ENCODE data around the gene C19orf12.
"Not testable (repeated sequence)": the region's sequence is repeated elsewhere in the genome, so short reads cannot be mapped to it uniquely, and the experiment has no call there.

The C19orf12 gene

DNA sequence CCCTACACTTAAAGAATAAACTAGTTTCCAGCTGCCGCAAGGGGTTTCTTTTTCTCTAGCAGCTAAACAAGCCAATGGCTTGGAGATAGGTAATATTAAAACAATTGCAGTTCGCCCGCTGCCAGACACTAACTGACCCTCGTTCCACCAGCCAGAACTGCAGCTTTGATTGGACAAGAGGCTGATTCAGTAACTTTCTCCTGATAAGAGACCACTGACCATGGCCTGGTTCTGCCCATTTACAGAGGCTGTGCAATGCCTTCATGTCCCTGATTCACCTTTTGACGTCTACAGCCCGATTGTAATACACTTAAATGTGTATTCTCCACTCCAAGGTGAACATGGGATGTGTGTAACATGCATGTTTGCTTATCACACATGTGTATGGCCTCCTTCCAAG, 12.8 kb upstream of the C19orf12 start:
- DNase-seq = no peak

DNA sequence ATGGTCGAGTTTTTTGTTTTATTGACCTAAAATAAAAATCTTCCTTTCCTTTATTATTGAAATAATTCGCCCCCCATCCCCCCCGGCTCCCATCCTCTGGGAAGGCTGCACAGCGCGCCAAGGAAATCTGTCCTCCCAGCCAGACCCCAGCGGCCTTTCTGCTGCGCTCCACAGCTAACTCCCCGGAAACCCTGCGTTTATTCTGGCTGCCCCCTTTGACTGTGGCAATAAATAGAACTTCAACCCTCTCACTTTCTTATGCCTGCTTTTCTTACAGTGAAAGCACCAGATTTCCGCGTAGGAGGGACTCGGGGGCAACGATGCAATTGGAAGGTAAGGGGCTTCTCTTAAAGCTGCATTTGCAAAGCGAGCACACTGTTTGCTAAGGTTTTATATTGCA, 9.7 kb upstream of the C19orf12 start:
- no peak for DNase-seq

DNA sequence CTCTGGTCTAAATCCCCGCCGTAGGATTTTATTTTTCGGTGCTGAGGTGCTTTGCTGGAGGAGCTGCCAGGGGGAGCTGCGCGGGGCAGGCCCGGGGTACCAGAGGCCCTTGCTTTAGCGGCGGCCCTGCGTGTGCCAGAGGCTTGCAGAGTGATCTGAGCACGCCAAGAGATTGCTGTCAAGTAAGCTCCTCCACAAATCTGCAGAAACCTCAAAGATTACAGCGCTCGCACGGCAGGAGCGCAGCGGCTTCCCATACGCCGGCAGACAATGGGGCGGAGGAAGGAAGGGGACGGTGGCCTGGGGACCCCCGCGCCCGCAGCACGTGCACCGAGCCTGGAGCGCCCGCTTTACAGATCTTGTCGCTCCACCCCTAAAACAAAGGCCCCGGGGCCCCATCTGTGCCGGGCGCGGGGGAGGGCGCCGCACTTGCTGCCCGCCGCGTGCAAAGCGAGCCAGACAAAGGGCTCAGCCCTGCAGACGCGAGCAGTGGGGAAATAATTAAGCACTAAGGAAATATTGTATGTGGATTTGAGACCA, 9.1 kb upstream of the C19orf12 start:
- DNase-seq = no peak

DNA sequence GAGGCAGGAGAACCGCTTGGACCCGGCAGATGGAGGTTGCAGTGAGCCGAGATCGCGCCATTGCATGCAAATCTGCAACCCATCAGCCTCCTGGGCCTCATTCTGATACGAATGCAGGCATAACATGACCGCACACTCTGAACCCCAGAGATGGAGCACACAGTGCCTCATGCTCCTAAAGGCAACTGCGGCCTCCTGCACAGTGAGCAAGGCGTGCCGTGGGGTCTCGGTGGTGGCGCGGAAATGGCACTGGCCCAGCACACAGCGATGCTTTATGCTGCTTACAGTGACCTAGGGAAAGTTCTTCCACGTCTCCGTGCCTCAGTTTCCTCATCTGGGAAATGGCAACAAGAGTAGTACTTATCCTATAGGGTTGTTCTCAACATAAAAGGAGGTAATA, 2.0 kb upstream of the C19orf12 start:
- no peak for DNase-seq

DNA sequence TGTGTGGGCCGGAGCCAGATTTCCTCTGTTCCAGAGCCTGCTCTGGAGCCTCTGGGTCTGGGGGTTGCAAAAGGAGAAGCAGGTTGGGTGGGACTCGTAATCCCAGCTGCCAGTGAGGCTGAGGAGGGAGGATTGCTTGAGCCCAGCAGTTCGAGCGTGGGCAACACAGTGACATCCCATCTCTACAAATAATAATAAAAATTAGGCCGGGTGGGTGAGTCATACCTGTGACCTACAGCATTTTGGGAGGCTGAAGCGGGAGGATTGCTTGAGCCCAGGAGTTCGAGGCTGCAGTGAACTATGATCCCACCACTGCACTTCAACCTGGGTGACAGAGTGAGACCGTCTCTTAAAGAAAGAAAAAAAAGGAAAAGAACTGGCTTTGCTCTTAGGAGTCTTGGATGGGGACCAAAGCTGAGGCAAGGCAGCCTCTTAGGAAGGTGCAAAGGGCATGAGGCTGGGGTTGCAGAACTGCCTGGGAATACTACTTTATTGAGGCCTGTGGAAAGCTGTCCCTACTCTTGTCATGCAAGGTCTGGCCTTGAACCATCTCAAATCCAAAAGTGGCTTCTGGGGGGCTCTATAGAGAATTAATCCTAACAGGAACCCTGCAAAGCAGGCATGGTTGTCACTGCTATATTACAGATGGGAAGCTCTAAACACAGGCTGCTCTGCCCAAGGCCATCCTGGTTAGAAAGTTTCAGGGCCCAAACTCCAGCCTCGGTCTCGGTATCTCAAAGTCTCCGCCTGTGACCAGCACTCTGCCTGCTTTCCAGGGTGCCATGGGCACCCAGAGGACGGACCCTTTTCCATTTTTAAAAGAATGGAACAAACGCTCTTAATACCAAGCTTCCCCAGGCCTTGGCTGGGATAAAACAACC, 880 bp upstream of the C19orf12 start:
- DNase-seq = no peak

DNA sequence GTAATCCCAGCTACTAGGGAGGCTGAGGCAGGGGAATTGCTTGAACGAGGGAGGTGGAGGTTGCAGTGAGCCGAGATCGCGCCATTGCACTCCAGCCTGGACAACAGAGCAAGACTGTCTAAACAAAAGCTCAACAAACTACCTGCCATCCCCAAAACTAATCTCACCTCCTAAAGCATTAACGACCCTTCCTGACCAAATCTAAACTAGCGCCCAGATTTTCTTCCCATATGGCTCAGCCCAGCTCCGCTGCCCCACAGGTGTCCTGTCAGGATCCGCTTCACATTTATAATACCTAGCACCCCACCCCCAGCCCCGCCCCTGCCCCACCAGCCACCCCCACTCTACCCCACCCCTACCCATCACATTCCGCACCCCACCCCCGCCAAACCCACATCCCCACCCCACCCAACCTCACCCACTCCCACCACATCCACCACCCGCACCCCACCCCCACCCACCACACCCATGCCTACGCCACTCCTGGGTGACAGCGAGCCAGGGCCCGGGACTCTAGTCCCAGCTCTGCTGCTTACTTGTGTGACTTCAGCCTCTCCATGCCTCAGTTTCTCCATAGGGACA, 599 bp downstream of the C19orf12 start:
- DNase-seq = no peak

DNA sequence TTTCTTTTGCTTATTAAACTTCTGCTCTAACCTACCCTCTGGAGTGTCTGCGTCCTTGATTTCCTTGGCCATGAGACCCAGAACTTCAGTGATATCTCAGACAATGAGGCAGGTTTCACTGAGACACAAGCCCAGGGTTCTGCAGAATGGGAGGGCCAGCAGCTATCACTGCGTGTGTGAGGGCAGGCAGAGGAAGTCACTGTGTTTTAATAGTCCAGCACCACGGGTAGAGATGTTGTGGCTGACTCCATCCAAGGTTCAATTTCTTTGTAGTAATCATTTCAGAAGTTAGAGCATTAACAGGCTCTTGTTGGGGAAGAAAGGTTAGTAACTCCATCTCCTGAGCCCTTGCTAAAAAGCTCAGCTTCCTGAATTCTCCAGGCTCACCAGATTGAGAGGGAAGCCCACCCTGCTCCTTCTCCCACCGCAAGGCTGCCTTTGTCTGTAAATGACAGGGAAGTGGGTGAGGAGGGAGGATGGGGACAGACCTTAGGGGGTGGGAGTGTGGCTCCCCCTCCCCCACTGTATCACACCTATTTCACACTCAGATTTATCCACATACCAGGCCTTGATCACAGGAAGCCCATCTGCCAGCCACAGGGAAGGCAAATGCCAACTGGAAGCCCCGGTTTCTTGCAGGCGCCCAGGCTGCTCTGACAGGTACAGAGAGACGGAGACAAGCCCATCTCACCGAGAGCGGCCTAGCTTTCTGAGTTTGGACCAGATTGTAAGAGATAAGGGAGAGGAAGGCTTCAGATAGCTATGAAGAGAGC, 2.1 kb downstream of the C19orf12 start:
- no peak for DNase-seq

DNA sequence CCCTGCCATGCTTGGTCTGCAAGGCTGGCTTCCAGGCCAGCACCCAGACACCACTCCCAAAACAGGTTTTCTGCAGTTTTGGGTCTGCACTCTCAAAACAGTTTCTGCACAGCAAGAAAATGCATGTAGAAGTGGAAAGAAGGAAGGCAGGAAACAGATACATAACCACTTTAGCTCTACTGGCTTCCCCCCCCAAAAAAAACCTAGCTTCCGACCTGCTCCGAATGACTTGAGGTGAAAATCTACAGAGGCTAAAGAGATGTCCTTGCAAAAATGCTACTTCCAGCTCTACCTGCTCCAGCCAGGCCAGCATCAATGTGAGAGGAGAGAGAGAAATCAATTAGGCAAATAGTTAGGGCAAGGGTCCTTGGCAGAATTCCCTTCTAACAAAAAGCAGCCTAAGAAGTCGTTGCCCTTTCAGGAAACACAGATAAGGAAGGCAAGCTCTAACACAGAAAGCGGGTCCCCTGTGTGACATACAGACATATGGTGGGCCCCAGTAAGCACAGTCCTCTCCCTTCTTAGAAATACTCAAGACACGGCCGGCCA, 3.4 kb downstream of the C19orf12 start:
- no peak for DNase-seq

DNA sequence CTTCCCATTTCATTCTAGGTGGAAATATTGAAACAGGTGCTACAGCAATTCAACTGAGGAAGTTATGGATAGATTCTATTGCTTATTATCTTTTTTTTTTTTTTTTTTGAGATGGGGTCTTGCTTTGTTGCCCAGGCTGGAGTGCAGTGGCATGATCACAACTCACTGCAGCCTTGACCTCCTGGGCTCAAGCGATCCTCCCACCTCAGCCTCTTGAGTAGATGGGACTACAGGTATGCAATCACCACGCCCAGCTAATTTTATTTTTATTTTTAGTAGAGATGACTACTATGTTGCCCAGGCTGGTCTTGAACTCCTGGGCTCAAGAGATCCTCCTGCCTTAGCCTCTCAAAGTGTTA, 5.6 kb downstream of the C19orf12 start:
- DNase-seq = not testable (repeated sequence)

DNA sequence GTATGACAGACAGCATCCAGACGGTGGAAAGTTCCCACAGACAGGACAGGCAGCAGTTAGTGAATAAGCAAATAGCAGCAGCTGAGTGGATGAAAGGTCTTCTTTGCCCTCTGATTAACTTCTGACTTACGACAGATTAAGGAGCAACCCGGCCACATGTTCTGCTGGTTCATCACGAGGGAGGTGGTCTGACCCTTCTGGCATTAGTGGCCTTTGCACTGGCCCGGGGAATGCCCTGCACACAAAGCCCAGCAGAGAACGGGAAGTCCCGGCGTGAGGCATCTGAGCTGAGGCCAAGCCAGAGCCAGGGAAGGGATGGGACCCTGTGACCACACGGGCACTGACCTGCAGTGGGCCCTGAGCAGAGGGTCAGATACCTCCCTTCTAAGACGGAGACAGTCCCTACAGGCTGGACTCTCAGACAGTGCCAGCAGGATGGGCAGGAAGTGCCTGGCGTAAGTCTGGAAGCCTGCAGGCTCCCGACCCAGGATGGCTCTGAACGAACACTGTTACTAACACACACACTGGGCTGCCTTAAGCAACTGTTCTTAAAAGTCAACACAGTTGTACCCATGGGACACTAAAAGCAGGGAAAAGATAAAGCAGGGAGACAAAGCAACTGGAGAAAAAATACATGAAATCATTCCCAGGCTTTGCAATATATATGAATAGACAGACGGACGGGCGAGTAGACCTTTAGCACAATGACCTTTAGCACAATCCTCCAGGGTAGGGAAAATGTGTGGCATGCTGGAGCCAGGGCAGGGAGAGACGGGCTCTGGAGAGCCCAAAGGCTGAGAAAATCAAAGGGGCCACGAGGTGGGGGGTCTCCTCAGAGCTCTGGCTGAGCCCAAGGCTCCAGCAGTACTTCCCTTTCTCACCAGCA, 6.3 kb downstream of the C19orf12 start:
- no peak for DNase-seq

DNA sequence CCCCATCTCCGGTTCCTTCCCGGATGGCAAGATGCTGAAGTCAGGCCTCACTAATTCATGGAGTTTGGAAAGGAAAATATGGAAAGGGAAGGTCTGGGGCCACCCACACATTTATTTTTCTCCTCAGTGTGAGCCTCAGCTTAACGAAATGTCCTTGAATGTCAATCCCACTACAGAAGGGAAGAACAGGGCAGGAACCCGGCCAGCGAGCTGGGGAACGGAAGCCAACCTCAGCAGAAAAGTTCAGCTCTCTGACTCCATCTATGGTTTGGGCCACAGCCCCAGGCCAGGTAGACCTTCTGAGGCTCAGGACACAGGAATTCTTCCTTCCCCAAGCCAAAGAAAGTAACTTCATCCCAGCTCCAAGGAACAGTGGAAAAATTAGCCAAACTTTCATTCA, 8.4 kb downstream of the C19orf12 start:
- DNase-seq = no peak

DNA sequence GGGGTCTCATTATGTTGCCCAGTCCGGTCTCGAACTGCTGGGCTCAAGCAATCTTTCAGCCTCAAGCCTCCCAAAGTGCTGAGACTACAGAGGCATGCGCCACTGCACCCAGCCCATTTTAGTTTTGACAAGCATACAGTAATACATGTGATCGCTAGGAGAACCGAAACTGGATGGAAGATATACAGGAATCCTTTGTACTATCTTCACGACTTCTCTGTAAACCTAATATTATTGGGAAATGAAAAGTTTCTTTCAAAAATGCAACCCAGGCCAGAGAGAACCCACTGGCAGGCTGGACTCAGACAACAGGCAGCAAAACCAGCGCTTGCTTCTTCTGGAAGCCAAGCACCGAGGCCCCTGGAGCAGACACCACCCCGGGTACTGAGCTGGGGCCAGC, 9.4 kb downstream of the C19orf12 start:
- DNase-seq = no peak

DNA sequence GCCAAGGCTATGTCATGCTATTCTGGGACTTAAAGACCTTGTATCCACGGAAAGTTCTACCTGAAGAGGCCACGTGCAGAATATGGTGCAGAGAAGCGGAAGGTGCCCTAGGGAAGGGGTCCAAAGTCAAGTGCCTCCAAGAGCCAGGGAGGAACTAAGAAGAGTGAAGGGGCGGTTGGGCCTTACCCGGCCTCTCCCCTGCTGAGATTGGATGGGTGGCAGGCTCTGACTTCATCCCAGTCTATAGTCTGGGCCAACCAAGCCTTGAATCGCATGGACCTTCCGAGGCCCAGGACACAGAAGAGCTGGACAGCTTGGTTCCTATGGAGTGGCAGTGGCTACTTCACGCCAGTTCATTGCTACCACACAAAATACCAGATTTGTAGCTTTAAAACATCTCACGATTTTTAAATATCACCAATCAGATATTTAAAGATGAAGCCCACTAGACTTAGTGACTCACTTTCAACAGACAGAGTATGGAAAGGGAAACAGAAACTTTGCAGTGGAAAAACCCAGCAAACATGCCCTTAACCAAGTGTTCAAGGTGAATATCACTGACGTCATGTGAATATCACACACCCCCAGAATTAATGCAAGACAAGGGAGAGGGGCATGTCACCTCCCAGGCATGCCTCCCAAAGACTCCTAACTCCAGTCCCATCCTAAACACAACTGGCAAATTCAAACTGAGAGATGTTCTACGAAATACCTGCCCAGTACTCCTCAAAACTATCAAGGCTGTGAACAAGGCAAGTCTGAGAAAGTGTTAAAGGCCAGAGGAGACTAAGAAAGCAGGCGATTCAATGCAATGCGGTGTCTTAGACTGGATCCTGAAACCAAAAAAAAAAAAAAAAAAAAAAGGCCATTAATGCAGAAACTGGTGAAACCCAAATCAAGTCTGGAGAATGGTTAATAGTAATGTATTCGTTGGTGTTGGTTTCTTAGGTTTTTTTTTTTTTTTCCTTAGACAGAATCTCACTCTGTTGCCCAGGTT, 10.2 kb downstream of the C19orf12 start:
- DNase-seq = no peak

DNA sequence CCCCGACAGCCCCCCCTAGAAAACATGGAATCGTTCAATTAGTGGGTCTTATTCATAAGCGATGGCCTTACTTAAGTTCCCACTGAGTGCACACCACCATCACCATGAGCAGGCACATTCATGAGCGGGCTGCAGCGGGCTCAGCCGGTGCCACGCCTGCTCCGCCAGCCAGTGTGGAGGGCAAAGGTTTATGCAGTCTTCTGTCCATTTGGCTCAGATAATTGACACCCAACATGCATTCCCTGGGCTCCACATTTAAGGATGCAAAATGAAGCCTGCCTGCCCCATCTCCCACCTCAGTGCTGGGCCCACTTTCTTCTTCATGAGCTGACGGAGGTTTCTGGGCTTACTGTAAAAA, 12.1 kb downstream of the C19orf12 start:
- DNase-seq = no peak

DNA sequence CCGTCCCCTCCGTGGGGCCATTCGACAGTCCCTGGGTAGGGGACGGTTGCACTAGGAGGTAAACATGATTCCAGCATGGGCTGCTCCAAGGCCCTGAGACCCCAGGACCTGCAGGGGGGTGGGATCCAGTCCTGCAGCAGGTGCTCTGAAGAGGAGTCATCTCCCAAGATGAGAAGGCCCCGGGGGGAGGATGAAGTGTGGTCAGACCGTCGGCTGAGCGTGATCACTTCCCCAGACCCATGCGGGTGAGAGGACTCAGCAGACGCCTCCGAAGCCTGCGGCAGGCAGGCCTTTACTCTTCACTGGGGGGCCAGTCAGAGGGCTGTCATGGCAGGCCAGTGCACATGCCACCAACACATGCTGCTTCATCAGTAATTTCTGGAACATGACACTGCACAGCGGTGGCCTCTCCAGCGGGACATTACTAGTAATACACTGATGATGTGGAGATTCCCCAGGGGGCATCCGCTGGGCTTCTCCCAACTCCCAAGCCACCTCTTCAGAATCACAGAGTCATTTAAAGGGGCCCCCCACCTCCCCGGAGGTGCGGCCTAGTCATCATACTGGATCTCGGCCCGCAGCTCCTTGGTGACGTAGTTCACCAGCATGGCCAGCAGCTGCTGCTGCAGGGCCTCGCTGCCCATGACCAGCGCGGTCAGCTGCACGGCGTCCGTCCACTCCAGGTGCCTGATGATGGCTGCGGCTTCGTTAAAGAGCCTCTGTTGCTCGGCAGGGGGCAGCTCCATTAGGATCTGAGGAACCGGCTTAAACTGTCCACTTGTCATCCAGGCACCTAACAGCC, 12.7 kb downstream of the C19orf12 start:
- DNase-seq = no peak

DNA sequence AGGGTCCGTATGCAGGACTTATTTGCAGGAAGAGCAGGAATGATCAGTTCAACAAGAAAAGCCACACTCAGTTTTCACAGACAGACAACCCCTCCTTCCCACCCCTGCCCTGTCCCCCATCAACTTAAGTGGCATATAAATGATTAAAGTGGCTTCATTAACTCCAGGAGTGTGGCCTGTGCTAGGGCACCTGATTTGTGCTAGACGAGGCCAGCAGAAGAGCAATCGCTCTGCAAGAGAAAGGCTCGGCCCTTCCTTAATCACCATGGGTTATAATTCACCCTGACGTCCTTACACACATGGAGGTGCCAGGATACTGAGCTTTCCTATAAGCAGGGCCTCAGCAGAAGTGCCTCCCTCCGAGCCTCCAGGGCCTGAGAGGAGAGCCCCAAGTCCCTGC, 14.6 kb downstream of the C19orf12 start:
- no peak for DNase-seq

DNA sequence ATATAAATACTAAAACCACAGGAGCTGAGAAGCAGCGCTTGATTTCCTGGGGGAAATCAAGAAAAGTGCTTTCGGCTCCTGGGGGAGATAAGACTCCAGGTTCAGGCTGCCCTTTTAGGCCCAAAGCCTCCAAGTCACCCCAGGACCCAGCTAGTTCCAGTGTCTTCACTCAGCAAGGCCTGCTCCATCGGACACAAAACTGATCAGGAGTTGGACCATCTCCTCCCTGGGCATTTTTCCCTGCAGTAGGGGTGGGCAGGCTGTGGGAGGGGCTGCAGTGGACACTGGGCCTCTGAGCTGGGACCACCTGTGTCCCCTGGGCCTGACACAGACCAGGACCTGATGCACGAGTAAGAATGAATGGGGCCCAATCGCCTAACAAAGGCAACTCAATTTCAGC, 15.2 kb downstream of the C19orf12 start:
- no peak for DNase-seq

DNA sequence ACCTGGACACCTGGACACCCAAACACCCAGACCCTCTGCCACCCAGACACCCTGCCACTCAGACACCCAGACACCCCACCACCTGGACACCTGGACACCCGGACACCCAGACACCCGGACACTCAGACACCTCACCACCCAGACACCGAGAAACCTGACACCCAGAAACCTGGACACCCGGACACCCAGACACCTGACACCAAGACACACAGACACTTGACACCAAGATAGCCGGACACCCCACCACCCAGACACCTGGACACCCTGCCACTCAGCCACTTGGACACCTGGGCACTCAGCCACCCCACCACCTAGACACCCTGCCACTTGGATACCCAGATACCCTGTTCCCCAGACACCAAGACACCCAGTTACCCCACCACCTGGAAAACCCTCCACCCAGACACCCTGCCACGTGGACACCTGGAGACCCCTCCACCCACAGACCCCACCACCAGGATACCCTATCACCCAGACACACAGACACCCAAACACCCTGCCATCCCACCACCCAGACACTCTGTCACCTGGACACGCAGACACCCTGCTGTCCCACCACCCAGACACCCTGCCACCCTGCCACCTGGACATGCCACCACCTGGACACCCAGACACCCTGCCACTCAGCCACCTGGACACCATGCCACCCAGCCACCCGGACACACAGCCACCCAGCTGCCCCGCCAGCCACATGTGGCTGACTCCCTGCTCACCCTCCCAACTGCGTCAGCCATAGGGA, 17.4 kb downstream of the C19orf12 start:
- DNase-seq = no peak

DNA sequence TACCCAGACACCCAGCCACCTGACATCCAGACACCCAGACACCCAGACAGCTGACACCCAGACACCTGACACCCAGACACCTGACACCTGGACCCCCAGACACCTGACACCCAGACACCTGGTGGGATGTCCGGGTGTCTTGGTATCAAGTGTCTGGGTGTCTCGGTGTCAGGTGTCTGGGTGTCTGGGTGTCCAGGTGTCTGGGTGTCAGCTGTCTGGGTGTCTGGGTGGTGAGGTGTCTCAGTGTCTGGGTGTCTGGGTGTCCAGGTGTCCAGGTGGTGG, 18.6 kb downstream of the C19orf12 start:
- no peak for DNase-seq
